8988T (cell line): Measurements from ENCODE around the gene SLC15A1.

Experiments
- DNase-seq: peaks from one replicate; pipeline ENCODE4 v3.0.0; 2011

SLC15A1 gene

DNA sequence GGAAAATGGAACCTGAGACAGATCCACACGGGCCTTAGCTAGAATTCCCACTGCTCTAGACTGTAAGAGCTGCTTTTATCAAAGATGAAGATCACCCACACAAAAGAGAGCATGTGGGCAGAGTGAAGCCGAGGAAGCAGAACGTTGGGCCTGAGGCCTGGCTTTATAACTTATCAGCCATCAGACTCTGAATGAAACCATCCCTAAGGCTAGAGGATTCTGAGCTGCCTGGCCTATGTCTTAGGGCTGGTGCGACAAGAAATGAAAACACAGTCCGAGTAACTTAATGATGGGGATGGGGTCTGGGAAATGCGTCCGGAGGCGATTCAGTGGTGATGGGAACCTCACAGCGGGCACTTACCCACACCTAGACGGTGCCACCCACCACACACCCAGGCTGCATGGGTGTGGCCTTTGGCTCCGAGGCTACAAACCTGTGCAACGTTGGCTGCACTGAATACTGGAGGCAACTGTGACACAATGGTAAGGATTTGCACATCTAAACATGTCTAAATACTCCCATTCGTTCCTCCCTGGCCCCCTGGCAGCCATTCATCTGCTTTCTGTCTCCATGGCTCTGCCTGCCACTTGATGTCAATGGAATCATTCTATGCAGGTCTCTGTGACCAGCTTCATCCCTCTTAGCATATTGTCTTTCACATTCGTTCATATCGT is 62.0 kb downstream of the SLC15A1 start:
- no peak for DNase-seq

DNA sequence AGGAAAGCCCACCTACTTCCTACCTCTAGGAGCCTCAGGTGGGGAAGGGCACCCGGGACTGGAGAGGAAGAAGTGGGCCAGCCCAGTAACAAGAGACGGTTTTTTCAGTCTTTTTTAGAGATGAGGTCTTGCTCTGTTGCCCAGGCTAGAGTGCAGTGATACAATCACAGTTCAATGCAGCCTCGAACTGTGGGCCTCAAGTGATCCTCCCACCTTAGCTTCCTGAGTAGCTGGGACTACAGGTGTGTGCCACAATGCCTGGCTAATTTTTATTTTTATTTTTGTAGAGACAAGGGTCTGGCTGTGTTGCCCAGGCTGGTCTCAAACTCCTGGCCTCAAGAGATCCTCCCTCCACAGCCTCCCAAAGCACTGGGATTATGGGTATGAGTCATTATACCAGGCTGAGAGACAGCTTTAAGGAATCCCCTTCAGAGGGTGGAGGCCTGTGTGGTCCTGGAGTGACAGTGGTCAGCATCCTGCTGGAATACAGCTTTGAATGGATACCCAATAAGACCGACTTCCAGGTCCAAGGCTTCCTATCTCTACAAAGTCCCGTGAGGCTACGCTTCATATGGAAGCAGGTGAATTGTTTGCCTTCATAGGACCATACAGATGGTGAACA is 63.0 kb downstream of the SLC15A1 start:
- no peak for DNase-seq

- no peak for DNase-seq
Measured at GRCh38 chr13:98688373-98688772, 64.1 kb downstream of the SLC15A1 start.

GRCh38 chr13:98687319-98687718 is 65.2 kb downstream of the SLC15A1 start:
- no peak for DNase-seq

DNA sequence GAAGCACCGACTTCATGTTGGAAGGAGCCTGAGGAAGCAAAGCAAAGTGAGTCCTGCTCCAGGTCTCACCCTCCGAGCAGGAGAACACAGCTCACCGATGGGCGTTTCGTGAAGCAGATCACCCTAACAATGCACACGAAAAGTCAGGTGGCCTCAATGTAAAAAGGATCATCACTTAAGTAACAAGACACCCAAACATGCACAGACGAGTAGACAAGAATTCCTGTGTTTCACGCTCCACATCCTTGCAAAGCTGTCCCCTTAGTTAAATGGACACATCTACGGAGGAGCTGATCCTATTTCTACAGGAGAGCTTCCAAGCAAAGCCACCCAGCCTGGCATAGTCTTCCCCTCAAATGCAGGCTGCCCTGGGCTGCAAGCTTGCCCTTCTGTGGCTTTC is 66.2 kb downstream of the SLC15A1 start:
- no peak for DNase-seq

DNA sequence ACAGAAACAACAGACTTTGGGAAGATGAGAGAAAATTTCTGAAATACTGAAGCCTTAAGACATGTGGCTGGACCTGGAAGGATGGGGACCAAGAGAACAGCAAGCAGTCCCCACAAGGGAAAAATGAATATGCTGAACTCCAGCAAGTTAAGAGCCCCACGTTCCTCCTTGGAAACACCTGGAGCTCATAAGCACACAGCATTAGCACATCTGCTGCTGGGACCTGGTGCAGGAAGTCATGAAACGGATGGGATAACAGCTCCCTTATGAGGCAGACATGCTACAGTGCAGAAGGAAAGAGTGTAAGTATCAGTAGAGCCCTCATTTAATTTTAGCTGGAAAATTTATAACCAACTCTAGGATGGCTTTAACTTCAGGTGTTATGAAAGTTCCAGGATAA is 67.3 kb downstream of the SLC15A1 start:
- no peak for DNase-seq

GRCh38 chr13:98681049-98681448 is 71.4 kb downstream of the SLC15A1 start:
- no peak for DNase-seq

- no peak for DNase-seq
Measured at GRCh38 chr13:98678741-98679140, 73.7 kb downstream of the SLC15A1 start.

DNA sequence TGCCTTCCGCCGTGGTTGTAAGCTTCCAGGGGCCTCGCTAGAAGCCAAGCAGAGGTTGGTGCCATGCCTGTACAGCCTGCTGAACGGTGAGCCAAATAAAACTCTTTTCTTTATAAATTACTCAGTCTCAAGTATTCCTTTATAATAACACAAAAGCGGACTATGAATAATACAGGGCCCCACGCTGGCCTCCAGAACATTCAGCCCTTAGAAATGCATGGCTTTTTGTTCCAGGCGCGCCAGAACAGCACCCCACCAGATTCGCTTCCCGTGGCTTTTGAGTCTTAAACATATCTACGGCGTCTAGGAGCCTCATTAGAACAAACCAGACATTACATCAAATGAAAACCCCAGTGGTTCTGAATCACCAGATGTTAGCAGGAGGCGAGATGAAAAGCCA is 75.1 kb downstream of the SLC15A1 start:
- DNase-seq: no peak

GRCh38 chr13:98676239-98676638 is 76.2 kb downstream of the SLC15A1 start:
- DNase-seq: no peak

GRCh38 chr13:98675837-98676236 is 76.6 kb downstream of the SLC15A1 start:
- DNase-seq: no peak

DNA sequence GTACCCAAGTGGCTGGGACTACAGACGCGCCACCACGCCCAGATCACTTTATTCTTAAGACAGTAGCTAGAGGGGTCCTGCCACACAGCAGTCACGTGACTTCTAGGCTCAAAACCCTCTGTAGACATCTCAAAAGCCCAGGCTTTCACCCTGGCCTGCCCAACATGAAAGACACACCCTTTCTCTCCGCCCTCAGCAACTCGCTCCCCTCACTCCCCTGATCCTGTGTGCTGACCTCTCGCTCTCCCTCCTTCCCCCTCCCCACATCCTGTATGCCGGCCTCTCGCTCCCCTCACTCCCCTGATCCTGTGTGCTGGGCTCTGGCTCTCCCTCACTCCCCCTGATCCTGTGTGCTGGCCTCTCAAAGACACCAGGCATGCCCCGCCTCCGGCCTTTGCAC is 77.4 kb downstream of the SLC15A1 start:
- no peak for DNase-seq

- DNase-seq: peak; percentile 72
Measured at GRCh38 chr13:98672947-98673613, 79.4 kb downstream of the SLC15A1 start.

DNA sequence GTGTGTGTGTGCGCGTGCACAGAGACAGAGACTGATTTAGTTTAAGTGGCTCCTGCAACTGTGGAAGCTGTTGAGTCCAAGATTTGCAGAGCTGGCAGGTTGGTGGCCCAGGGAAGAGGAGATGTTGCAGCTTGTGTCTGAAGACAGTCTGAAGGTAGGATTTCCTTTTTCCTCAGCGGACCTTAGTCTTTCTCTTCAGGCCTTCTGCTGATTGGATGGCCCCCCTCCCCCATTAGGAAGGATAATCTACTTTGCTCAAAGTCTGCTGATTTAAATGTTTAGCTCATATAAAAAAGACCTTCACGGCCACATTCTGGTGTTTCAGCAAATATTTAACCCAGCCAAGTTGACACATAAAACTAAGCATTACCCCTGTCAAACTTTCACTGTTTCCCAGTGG is 84.3 kb downstream of the SLC15A1 start:
- DNase-seq: no peak

DNA sequence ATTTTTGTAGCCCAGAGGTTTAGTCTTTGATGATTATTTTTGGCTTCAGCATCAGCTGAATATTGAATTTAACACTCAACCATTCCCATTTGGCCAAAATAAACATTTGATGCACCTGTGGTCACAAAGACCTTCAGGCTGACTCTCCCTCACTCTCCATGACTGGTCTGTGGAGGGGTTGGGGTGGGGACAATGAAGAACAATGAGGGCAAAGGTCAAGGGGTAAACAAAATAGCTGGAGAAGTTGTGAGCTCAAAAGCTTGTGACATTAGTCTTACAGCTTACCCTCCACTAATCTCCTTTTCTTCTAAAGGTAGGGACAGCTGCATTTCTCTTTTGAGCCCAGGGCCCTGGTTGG is 86.9 kb downstream of the SLC15A1 start:
- DNase-seq: no peak

- no peak for DNase-seq
Measured at GRCh38 chr13:98664924-98665637, 87.4 kb downstream of the SLC15A1 start.

- DNase-seq: no peak
Measured at GRCh38 chr13:98664510-98664909, 88.0 kb downstream of the SLC15A1 start.

DNA sequence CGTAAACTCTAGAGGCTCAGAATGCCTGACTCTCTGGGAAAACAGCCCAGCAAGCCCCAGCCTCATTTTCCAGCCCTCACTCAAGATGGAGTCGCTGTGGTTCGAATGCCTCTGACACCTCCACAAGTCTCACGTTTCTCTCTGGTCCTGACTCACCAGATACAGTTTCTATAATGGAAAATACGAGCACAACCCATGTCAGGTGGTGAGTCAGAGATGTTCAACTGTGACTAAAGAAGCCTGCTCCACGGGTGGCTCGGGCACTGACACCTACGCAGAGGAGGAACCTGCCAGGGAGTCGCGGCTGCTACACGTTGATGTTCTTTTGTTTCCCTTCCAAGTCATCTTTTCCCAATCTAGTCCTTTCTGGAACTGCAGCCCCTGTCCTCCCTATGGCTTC is 88.4 kb downstream of the SLC15A1 start:
- no peak for DNase-seq

DNA sequence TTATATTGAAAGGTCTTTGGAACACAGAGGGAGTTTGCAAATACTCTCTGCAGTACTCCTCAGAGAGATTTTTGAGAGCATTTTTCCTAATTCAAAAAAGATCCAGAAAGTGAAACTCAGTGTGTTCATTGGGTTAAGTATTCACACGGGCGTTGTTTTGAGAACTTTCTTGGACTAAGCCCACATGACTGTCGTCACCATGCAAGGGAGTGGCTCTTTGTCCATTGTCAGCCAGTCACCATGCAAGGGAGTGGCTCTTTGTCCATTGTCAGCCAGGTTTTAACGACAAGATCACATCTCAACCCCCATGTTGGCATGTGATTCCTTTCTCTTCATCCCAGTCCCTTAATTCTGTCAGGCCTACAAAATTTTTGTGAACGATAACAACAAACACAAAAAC is 94.3 kb downstream of the SLC15A1 start:
- DNase-seq: no peak

DNA sequence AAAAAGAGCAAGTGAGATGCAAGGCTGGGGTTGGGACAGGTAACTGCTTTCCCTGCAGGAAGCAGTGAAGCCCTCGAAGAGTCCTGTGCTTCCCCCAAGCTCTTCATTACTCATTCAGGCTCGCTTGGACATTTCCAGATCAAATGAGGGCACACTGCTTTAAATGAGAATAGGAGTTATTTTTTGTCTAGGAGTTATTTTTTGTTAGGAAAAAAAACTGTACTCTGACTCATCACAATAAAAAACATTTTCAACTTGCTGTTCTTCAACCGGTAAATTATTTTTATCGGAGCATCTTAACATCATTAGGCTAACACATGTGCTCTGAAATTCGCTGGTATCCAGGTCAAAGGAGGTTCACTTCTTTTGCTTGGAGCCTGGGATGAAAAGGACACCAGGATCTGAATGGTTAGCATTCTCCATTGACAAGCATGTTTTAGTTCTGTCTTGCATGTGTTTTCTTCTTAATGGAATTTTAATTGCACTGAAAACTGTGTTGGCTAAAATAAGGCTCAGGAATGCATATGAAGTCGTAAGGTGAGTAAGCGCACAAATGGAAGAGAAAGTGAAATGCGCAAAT is 94.9 kb downstream of the SLC15A1 start:
- no peak for DNase-seq

GRCh38 chr13:98656223-98656622 is 96.2 kb downstream of the SLC15A1 start:
- DNase-seq: no peak

DNA sequence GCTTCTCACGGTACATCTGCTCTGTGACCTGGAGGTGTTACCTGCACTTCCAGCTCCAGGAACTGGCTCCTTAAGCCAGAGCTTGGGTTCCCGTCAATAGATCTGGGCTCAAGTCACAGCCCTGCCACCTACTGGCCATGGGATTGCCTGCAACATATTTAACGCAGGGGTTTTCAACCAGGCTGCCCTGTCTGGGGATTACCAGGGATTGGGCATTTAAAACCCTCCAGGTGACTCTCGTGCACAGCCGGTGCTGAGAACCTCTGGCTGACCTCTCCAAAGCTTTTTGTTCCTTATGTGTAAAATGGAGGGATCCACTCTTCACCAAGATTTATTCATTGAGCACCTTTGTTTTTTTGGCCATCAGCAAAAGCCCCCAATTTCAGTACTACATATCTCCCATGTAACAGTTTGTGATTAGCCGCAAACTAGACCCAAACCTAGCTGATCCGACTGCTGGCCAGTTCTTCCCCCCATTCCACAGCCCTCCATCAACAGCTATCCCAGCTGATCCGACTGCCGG is 98.9 kb downstream of the SLC15A1 start:
- DNase-seq: peak; percentile 78
